ENCODE measurements around the gene ADGRG3. TPM values are rescaled to one million over a fixed set of nuclear protein-coding genes. Genes with fewer than 3 reads are reported as not detected.

ADGRG3 gene
- polyA plus RNA-seq, 1 donor (not counting 4 experiments of a cell fraction or from before 2014, with no cell fraction given): not detected

DNA sequence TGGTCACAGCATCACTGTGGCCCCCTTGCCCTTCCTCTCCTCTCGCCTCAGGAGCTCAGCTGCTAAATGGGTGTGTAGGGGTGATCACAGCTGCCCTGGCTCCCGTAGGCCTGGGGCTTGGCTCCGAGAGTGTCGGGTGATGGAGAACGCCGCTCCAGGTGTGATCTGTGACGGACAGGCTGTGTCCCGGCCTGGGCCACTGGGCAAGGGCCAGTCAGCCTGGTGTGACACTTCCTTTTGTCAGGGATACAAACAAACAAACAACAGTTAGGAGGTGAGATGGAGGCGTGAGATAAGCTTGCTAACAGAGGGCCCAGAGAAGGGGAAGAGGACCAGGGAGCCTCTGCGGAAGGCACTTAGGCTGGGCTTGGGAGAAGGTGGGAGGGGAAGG, 37.7 kb upstream of the ADGRG3 start:
- H2AFZ ChIP-seq (ENCODE audit: control insufficient read depth, low read length): no peak overlapping the region
- TF ChIP-seq EZH2 (IDR thresholded peaks at IDR 0.05; ENCODE audit: low read length): no peak
- H3K9ac ChIP-seq (ENCODE audit: control insufficient read depth, extremely low read depth, insufficient read depth, low read length): no peak overlapping the region
- FAIRE-seq (no peak), DNase-seq (ENCODE audit: low read depth, low spot score) (no peak)
- H3K4me2 ChIP-seq (ENCODE audit: control insufficient read depth, extremely low read depth, insufficient read depth, low read depth, low read length): no peak overlapping the region
- H3K27ac ChIP-seq (ENCODE audit: control insufficient read depth, insufficient read depth, low read length): no peak overlapping the region
- dilution Hi-C loops (cut with MboI; ENCODE audit: extremely low pct_ligation_motif_present, low sequenced_read_pairs): no loop called here
- no peaks in the 10 kb centered on the region for H3K9me3 ChIP-seq (ENCODE audit: control insufficient read depth, low read depth, low read length)
- no peak overlapping the region for H3K4me3 ChIP-seq (ENCODE audit: control insufficient read depth in 2 of 3, extremely low read depth in 1 of 3, insufficient read depth in 2 of 3, low read depth in 1 of 3, low read length in 3 of 3)
- H3K9me1 ChIP-seq (ENCODE audit: control insufficient read depth, extremely low read depth, insufficient read depth, low read length): peaks cover 4% of the 10 kb centered on the region
- no peaks in the 10 kb centered on the region for H3K27me3 ChIP-seq (ENCODE audit: control insufficient read depth, extremely low read depth, insufficient read depth, low read length)
- peaks cover 9 to 13% of the 10 kb centered on the region in 2 experiments for H3K36me3 ChIP-seq (ENCODE audit: control insufficient read depth in 2 of 2, extremely low read depth in 1 of 2, insufficient read depth in 2 of 2, low read length in 2 of 2)
- H3K4me1 ChIP-seq (ENCODE audit: control insufficient read depth, extremely low read depth, insufficient read depth, low read length): peaks cover 42% of the 10 kb centered on the region
- H4K20me1 ChIP-seq (ENCODE audit: control insufficient read depth, extremely low read depth, insufficient read depth, low read length): peaks cover 18% of the 10 kb centered on the region
- peaks cover 25% of the 10 kb centered on the region for H3K79me2 ChIP-seq (ENCODE audit: control insufficient read depth, insufficient read depth, low read length)

DNA sequence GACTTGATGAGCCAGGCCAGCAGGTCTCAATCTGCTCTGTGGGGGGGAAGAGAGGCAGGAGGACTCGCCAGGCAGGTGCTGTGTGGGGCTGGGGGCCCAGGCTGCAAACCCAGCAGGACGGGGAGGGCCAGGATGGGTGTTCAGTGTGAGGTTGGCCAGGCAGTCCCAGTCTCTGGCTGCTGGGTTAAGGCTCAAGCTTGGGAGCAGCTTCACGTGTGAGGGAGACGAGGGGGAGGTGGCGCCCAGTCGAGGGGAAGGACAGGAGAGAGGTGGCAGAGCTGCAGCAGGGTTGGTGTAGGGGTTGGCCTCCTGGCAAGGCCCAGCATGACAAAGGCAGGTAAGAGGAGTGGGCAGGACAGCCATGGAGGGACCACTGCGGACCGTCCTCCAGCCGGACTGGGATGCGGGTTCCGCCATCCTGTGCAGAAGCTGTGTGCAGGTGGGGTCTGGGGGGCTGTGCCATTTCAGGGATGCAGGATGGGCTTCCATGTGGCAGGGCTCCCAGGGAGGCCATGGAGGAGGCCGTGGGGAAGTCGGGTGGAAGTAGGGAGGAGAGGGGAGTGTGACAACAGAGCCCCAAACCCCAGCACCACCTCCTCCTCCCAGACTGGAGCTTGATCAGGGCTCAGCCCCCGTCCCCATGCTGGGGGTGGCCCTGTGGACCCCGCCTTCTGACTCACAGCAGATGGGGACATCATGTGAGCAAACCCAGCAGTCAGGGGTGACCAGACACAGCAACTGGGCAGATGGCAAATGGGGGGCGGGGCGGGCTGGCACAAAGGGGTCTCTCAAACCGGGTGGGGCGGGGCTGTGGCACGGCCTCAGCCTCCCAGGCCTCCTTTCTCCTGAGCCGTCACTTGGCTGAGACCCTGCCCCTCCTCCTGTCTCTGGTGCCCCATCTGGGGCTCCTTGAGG, 36.9 kb upstream of the ADGRG3 start:
- Histone ChIP-seq H3K27me3 (ENCODE audit: control insufficient read depth, extremely low read depth, insufficient read depth, low read length) (no peaks in the 10 kb centered on the region), H3K9me3 (ENCODE audit: control insufficient read depth, low read depth, low read length) (no peaks in the 10 kb centered on the region), H3K4me2 (ENCODE audit: control insufficient read depth, extremely low read depth, insufficient read depth, low read depth, low read length) (no peak overlapping the region), H3K9ac (ENCODE audit: control insufficient read depth, extremely low read depth, insufficient read depth, low read length) (no peak overlapping the region), H3K4me3 (ENCODE audit: control insufficient read depth in 2 of 3, extremely low read depth in 1 of 3, insufficient read depth in 2 of 3, low read depth in 1 of 3, low read length in 3 of 3) (no peak overlapping the region), H3K4me1 (ENCODE audit: control insufficient read depth, extremely low read depth, insufficient read depth, low read length) (peaks cover 44% of the 10 kb centered on the region), H4K20me1 (ENCODE audit: control insufficient read depth, extremely low read depth, insufficient read depth, low read length) (peaks cover 18% of the 10 kb centered on the region), H2AFZ (ENCODE audit: control insufficient read depth, low read length) (no peak overlapping the region), H3K79me2 (ENCODE audit: control insufficient read depth, insufficient read depth, low read length) (peaks cover 29% of the 10 kb centered on the region), H3K27ac (ENCODE audit: control insufficient read depth, insufficient read depth, low read length) (no peak overlapping the region), H3K9me1 (ENCODE audit: control insufficient read depth, extremely low read depth, insufficient read depth, low read length) (peaks cover 4% of the 10 kb centered on the region), H3K36me3 (ENCODE audit: control insufficient read depth in 2 of 2, extremely low read depth in 1 of 2, insufficient read depth in 2 of 2, low read length in 2 of 2) (peaks cover 9 to 13% of the 10 kb centered on the region in 2 experiments)
- TF ChIP-seq EZH2 (IDR thresholded peaks at IDR 0.05; ENCODE audit: low read length): no peak
- TF ChIP-seq, protein P1, sequence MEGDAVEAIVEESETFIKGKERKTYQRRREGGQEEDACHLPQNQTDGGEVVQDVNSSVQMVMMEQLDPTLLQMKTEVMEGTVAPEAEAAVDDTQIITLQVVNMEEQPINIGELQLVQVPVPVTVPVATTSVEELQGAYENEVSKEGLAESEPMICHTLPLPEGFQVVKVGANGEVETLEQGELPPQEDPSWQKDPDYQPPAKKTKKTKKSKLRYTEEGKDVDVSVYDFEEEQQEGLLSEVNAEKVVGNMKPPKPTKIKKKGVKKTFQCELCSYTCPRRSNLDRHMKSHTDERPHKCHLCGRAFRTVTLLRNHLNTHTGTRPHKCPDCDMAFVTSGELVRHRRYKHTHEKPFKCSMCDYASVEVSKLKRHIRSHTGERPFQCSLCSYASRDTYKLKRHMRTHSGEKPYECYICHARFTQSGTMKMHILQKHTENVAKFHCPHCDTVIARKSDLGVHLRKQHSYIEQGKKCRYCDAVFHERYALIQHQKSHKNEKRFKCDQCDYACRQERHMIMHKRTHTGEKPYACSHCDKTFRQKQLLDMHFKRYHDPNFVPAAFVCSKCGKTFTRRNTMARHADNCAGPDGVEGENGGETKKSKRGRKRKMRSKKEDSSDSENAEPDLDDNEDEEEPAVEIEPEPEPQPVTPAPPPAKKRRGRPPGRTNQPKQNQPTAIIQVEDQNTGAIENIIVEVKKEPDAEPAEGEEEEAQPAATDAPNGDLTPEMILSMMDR (optimal IDR thresholded peaks at IDR 0.05 in 1 of 3, IDR thresholded peaks at IDR 0.05 in 1 of 3, conservative IDR thresholded peaks at IDR 0.05 in 1 of 3; ENCODE audit: extremely low read depth in 1 of 3, insufficient read depth in 2 of 3, low read length in 3 of 3): no peak
- no peak for DNase-seq (ENCODE audit: low read depth, low spot score)
- dilution Hi-C loops (cut with MboI; ENCODE audit: extremely low pct_ligation_motif_present, low sequenced_read_pairs): no loop called here
- no peak for FAIRE-seq
